GM12873 (cell line): ENCODE data around the gene RASSF1.

ENCODE experiments used
- TF ChIP-seq, protein P1 (sequence below): IDR thresholded peaks from 2 replicates; pipeline ENCODE4 v1.5.1; 2012; ENCODE audit warnings: low read depth, mild to moderate bottlenecking, moderate library complexity, low read length, control low read depth; ENCODE audit not compliant: insufficient read depth; ENCODE audit errors: missing control alignments

RASSF1 gene

DNA sequence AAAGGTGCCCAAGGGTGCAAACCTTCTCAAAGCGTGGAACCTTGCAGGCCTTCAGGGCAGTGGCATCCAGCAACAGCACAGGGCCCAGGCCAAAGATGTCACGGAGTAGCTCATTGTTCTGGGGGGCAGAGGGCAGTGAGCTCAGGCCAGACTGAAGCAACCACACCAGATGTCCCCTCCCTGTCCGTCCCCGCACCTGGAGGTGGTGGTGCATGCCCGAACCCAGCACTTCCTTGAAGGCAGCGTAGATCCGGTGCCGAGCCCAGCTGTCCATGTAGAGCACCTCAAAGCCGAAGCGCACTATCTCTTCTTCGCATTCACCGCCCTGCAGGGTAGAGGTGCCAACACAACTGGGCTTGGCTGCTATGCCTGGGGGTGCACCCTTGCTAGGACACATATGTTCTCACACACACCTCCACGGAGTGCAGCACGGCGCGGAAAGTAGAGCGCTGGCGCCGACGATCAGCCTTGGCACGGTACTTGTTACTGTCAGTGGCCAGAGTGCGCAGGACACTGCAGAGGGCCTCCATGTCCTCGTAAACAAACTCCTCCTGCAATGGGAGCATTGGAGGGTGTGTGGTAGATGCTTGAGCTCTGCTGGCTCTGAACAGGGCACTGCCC is 52.1 kb downstream of the RASSF1 start:
- TF ChIP-seq, protein P1, sequence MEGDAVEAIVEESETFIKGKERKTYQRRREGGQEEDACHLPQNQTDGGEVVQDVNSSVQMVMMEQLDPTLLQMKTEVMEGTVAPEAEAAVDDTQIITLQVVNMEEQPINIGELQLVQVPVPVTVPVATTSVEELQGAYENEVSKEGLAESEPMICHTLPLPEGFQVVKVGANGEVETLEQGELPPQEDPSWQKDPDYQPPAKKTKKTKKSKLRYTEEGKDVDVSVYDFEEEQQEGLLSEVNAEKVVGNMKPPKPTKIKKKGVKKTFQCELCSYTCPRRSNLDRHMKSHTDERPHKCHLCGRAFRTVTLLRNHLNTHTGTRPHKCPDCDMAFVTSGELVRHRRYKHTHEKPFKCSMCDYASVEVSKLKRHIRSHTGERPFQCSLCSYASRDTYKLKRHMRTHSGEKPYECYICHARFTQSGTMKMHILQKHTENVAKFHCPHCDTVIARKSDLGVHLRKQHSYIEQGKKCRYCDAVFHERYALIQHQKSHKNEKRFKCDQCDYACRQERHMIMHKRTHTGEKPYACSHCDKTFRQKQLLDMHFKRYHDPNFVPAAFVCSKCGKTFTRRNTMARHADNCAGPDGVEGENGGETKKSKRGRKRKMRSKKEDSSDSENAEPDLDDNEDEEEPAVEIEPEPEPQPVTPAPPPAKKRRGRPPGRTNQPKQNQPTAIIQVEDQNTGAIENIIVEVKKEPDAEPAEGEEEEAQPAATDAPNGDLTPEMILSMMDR = no peak

DNA sequence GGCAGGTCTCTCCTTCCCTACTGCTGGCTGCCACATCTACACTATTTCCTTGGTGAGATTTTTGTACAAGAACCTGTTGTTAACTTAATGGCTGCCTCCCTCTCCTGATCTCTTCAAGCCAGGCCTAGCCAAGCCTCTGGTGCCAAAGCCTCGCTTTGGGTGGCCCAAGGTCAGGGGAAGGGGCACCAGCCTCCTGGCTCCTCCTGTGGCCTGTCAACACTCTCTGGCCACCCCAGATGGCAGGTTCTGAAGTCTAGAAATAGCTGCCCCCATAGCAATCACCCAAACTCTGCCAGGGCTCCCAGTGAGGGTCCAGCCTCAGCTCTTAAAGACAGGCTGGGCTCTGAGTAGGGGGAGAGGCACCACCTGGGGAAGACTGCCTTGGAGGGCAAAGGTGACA is 53.4 kb downstream of the RASSF1 start:
- TF ChIP-seq, protein P1 = no peak

DNA sequence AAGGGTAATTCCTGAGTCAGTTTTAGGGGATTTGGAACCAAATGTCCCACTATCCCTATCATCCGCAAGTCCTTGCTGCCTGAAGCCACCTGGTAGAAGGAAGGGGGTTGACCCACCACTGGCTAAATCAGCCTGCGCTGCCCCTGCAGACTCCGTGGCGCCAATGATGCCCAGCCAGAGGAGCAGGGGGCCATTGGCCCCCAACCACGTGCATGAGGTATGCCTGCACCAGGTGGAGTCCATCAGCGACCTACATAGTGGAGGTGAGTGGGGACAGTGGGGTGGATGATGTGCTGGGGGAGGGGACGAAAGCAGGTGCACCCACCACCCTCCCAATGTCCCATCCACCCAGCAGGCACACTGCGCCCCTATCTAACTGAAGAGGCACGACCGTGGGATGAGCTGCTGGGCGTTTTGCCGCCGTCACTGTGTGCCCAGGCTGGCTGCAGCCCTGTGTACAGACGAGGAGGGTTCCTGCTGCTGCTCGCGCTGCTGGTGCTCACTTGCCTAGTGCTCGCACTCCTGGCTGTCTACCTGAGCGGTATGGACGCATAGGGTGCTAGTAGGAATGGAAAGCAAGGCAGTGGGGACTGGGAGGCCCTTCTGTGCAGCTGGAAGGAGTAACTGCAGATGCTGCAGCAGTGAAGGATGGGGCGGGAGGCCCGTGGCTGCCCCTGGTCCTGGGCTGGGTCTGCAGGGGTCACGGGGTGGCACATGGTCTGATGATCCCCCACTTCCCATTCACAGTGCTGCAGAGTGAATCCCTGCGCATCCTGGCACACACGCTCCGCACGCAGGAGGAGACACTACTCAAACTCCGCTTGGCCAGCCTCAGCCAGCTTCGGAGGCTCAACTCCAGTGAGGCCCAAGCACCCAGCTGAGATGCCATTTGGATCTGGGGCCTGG is 54.1 kb downstream of the RASSF1 start:
- TF ChIP-seq, protein P1 = no peak
